CD4-positive, alpha-beta T cell treated with Interleukin-17A for 4 hours (primary cell): ENCODE data around the gene NLRP6.
"Not testable (repeated sequence)": the region's sequence is repeated elsewhere in the genome, so short reads cannot be mapped to it uniquely, and the experiment has no call there.

Experiments
- DNase-seq: peaks from one replicate; pipeline ENCODE4 v3.0.0-alpha.2; 2020; ENCODE audit warnings: mixed read lengths

Gene NLRP6

GRCh38 chr11:309979-310572 lies 31.9 kb downstream of the NLRP6 start:
- DNase-seq, result not testable (repeated sequence)

DNA sequence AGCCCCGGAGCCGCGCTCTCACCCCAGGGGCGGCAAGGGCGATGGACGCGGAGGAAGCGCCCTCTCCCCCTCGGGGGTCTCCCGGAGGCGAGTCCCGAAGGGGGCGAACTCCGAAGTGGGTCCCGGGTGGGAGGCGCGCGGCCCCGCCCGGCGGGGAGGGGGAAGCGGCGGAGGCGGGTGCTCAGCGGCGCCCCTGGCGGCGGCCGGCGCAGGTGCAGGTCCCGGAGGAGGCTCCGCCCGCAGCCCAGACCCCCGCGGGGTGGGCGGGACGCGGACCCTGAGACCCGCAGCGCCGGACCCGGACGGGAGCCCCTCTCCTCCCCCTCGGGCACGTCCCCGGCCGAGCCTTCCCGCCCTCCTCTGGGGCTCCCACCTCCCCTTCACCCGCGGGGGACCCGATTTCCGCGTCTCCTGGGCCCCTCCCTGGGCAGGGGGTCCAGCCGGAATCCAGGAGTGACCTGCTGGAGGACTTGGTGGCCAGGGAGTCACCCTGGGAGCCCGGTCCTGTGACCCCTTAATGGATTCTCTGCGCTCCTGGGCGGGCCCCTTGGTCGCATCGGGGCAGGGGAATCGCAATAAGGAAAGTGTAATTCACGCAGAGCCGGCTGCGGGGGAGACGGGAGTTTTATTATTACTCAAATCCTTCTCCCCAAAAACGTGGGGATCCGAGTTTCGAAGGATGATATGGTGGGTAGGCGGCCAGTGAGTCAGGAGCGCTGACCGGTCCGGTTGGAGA lies 33.0 kb downstream of the NLRP6 start:
- not testable (repeated sequence) for DNase-seq

GRCh38 chr11:312092-312816 lies 34.0 kb downstream of the NLRP6 start:
- peak; percentile 63 for DNase-seq

DNA sequence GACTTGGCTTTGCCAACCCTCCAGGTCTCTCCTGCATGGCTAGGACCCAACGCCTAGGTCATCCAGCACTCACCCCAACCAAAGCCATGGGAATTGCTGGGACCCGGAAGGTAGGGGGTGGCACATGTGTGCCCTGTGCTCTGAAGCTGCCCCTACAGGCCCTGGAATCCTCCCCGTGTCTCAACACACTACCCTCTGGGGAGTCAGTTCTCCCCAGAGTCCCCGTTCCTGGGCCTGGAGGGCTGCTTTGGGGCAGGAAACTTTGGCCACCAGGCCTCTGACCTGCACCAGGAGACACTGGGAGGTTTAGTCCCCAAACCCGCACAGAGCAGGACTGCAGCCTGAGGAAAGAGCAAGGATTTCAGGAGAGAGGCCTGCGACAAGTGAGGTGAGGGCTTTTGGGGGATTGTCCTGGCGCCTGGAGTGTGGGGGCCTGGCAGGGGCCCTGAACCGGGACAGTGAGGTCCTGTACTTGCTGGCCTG lies 35.1 kb downstream of the NLRP6 start:
- DNase-seq, result peak; percentile 32

GRCh38 chr11:313787-314553 lies 35.8 kb downstream of the NLRP6 start, which contains the start of gene IFITM1:
TSS of gene IFITM1 (plus strand) at chr11:314040. CDS start at chr11:314171, 131 bp downstream.
- peak; percentile 71 for DNase-seq

GRCh38 chr11:314554-314875 lies 36.3 kb downstream of the NLRP6 start:
- not testable (repeated sequence) for DNase-seq

DNA sequence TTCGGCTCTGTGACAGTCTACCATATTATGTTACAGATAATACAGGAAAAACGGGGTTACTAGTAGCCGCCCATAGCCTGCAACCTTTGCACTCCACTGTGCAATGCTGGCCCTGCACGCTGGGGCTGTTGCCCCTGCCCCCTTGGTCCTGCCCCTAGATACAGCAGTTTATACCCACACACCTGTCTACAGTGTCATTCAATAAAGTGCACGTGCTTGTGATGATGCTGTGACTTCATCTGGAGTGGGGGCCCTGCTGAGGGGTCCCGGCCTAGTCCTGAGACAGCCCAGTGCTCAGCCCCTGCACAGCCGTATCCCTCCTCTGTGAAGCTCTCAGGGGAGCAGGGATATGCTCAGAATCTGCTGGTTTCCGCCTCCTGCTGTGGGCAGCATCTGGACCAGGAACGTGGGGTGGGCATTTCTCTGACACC lies 36.9 kb downstream of the NLRP6 start:
- peak; percentile 41 for DNase-seq

- DNase-seq, result peak; percentile 34
These were observed 37.3 kb downstream of the NLRP6 start for GRCh38 chr11:315516-315994.

DNA sequence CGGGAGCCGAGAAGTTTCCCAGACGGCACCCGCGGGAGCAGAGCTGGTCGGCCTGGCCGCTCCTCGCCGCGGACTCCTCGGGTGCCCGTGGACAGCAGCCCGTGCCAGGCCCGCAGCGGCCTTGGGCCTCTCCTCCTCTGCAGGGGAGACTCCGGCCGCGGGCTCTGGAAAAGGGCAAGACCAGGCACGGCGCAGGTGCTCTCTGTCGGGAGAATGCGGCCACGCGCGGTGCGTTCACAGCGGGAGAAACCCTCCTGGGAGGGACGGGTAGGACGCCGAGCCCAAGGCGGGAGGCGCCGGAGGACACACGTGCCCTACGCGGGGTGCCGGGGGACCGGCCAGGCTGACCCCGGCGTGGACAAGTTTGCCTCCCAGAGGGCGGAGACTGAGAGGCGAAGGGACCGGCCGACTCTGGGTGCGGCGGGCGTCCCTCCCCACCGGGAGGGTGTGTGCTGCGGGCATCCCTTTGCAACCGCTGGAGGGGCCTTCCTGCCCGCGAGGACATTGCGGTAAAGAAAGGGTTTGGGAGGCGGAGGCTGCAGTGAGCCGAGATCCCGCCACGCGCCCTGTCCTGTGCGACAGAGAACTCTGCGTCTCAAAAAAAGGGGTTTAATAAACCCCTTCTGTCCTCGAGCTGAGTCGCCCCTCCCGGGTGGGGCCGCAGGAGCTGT lies 38.0 kb downstream of the NLRP6 start:
- DNase-seq, result peak; percentile 54

GRCh38 chr11:316891-317301 lies 38.7 kb downstream of the NLRP6 start:
- DNase-seq, result peak; percentile 60

- DNase-seq, result peak; percentile 8
These were observed 39.6 kb downstream of the NLRP6 start for GRCh38 chr11:317668-318404.

DNA sequence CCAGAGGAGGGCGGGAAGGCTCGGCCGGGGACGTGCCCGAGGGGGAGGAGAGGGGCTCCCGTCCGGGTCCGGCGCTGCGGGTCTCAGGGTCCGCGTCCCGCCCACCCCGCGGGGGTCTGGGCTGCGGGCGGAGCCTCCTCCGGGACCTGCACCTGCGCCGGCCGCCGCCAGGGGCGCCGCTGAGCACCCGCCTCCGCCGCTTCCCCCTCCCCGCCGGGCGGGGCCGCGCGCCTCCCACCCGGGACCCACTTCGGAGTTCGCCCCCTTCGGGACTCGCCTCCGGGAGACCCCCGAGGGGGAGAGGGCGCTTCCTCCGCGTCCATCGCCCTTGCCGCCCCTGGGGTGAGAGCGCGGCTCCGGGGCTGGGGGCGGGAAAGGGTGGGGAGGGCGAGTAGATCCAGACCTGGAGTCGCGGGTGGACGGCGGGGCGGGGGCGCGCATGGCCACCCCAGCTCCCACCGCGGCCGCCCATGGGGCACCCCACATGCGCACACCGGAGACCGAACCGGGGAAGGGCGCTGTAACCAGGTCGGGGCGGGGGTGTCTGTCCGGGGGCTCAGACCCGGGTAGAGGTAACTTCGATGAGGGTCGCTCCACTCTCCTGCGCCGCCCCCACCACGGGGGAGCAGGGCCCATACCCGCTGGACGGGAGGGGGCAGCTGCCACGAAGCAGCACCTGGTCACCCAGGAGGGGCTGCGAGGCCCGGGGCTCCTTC lies 40.4 kb downstream of the NLRP6 start:
- DNase-seq, result not testable (repeated sequence)

- peak; percentile 24 for DNase-seq
These were observed 41.1 kb downstream of the NLRP6 start for GRCh38 chr11:319121-319887.

DNA sequence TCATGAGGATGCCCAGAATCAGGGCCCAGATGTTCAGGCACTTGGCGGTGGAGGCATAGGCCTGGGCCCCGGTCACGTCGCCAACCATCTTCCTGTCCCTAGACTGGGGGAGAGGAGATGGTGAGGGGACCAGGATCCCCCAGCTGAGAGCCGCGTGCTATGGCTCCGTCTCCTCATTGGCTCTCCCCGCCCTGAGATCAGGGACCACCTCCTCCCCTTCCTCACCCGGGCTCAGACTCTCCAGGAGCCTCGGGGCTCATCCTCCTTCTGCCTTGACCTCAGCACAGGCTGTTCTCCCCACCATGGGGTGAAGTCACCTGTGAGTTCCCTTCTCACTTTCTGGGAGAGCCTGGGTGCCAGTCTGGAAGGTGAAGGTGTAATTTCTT lies 41.7 kb downstream of the NLRP6 start:
- DNase-seq, result not testable (repeated sequence)

DNA sequence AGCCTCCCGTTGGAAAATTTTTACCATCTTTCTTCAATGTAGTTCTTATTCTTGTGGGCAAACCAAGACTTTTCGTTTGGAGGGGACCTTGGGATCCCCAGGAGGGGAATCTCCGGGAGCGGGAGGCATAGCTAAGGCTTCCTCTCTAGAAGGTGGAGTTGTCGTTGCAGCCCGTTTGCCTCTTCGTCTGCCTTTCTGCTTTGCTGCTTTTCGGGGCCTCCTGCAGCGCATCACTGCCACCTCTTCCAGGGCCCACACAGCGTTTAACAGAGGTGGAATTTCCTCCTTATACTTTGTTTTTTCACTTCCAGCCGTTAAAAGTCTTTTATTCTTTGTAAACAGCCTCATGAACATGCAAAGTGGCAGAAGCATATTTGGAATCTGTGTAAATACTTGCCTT lies 45.9 kb downstream of the NLRP6 start:
- peak; percentile 12 for DNase-seq

- DNase-seq, result peak; percentile 3
These were observed 46.6 kb downstream of the NLRP6 start for GRCh38 chr11:324593-325517.

DNA sequence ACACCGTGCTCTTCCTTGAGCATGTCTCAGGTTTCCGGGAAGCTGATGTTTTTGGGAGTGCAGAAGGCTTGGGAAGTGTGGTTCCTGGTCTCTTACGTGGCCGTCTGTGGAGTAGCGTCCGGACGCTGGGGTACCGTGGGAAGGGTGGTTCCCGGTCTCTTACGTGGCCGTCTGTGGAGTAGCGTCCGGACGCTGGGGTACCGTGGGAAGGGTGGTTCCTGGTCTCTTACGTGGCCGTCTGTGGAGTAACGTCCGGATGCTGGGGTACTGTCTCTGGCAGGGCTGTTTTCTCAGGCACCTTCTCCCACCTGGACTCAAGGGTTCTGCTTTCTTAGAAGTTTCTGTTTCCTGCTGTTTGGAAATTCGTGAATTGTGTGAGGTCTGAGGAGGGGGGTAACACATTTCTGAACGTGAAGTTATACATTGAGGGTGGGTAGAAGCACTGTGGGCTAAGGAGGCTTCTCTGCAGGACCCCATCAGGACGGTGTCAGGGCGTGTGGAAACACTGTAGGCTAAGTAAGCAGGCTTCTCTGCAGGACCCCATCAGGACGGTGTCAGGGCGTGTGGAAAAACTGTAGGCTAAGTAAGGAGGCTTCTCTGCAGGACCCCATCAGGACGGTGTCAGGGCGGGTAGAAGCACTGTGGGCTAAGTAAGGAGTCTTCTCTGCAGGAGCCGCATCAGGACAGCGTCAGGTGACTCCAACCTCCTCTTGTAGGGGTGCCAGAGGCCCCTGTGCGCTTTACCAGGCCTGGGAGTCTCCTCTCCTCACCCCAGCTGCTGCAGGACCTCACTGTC lies 47.8 kb downstream of the NLRP6 start:
- peak; percentile 20 for DNase-seq

- DNase-seq, result no peak
These were observed 48.3 kb downstream of the NLRP6 start for GRCh38 chr11:326592-326841.
